Endothelial cell (in vitro differentiated cells): ENCODE measurements around the gene ERVFRD-1. TPM values are rescaled to one million over a fixed set of nuclear protein-coding genes. Genes with fewer than 3 reads are reported as not detected.

ENCODE experiments used
- DNase-seq: peaks from one replicate; pipeline ENCODE4 v3.0.0; 2021; ENCODE audit warnings: low spot score
- H3K27ac Mint-ChIP-seq: one replicate; pipeline ENCODE4 v1.8.0; 2021; ENCODE audit warnings: mixed read lengths, inconsistent platforms; ENCODE audit not compliant: unreplicated experiment
- H3K27me3 Mint-ChIP-seq: one replicate; pipeline ENCODE4 v1.8.0; 2021; ENCODE audit warnings: mild to moderate bottlenecking, moderate library complexity, mixed read lengths, inconsistent platforms; ENCODE audit not compliant: unreplicated experiment
- H3K36me3 Mint-ChIP-seq: one replicate; pipeline ENCODE4 v1.8.0; 2021; ENCODE audit warnings: mild to moderate bottlenecking, low read depth, mixed read lengths, inconsistent platforms; ENCODE audit not compliant: unreplicated experiment
- H3K4me1 Mint-ChIP-seq: one replicate; pipeline ENCODE4 v1.8.0; 2021; ENCODE audit warnings: mild to moderate bottlenecking, mixed read lengths, inconsistent platforms; ENCODE audit not compliant: unreplicated experiment
- H3K4me3 Mint-ChIP-seq: one replicate; pipeline ENCODE4 v1.8.0; 2021; ENCODE audit warnings: mild to moderate bottlenecking, mixed read lengths, inconsistent platforms; ENCODE audit not compliant: unreplicated experiment
- H3K9me3 Mint-ChIP-seq: one replicate; pipeline ENCODE4 v1.8.0; 2021; ENCODE audit warnings: mixed read lengths, inconsistent platforms; ENCODE audit not compliant: unreplicated experiment
- CTCF ChIP-seq: fragments of 200-600 bp; sonication (generic); IDR thresholded peaks from one replicate; pipeline ENCODE4 v1.5.0; 2021; ENCODE audit warnings: antibody characterized with exemption; ENCODE audit not compliant: unreplicated experiment
- total RNA-seq: library from RNA; stranded (reverse); fragmentation: NEBNext Ultra II Directional; extraction: Animal tissue kit (Norgen Biotek cat#: 25700); gene quantifications from one replicate; pipeline ENCODE4 v1.2.1, GENCODE V29; 2021; ENCODE audit not compliant: unreplicated experiment

ERVFRD-1 gene
- total RNA-seq, 1 donor from 2014 or later, result not detected

GRCh38 chr6:11055127-11055627 is 56.3 kb downstream of the ERVFRD-1 start:
- no peak for DNase-seq
- Mint-ChIP-seq H3K27ac (no peak overlapping the region), H3K27me3 (no peaks in the 10 kb centered on the region), H3K9me3 (no peaks in the 10 kb centered on the region), H3K4me3 (no peak overlapping the region), H3K36me3 (no peaks in the 10 kb centered on the region), H3K4me1 (no peaks in the 10 kb centered on the region)
- TF ChIP-seq CTCF, result no peak

- H3K27me3 Mint-ChIP-seq, result no peaks in the 10 kb centered on the region
- no peak for TF ChIP-seq CTCF
- no peak overlapping the region for H3K27ac Mint-ChIP-seq
- H3K36me3 Mint-ChIP-seq, result no peaks in the 10 kb centered on the region
- no peaks in the 10 kb centered on the region for H3K4me1 Mint-ChIP-seq
- no peaks in the 10 kb centered on the region for H3K9me3 Mint-ChIP-seq
- no peak overlapping the region for H3K4me3 Mint-ChIP-seq
- no peak for DNase-seq
These were observed 56.8 kb downstream of the ERVFRD-1 start for GRCh38 chr6:11054722-11055121.

- no peak for TF ChIP-seq CTCF
- Mint-ChIP-seq H3K27ac (no peak overlapping the region), H3K27me3 (no peaks in the 10 kb centered on the region), H3K4me3 (no peak overlapping the region), H3K9me3 (no peaks in the 10 kb centered on the region), H3K4me1 (no peaks in the 10 kb centered on the region), H3K36me3 (no peaks in the 10 kb centered on the region)
- no peak for DNase-seq
These were observed 58.2 kb downstream of the ERVFRD-1 start for GRCh38 chr6:11053307-11053706.

Other genes with a start within 250 kb of the ERVFRD-1 start
- not detected for gene GCM2, start 229.7 kb downstream of the ERVFRD-1 start, total RNA-seq
- gene SYCP2L, start 224.7 kb downstream of the ERVFRD-1 start, total RNA-seq, result 8.1 TPM
- 0.31 TPM for gene ELOVL2, start 67.4 kb downstream of the ERVFRD-1 start, total RNA-seq
- gene SMIM13, start 17.9 kb downstream of the ERVFRD-1 start, total RNA-seq, result 8.7 TPM
- 3.2 TPM for gene NEDD9, start 120.9 kb upstream of the ERVFRD-1 start, total RNA-seq